Pulmonary artery endothelial cell (primary cell): ENCODE data around the gene SFPQ. TPM values are rescaled to one million over a fixed set of nuclear protein-coding genes. Genes with fewer than 3 reads are reported as not detected.
"Not testable (repeated sequence)": the region's sequence is repeated elsewhere in the genome, so short reads cannot be mapped to it uniquely, and the experiment has no call there.

ENCODE experiments used
- DNase-seq: peaks from one replicate; pipeline ENCODE4 v3.0.0-alpha.2; 2011; ENCODE audit warnings: low read depth, low spot score
- total RNA-seq: library from RNA; depleted of rRNA; stranded (reverse); fragments of >200 nt; gene quantifications from 2 replicates; pipeline ENCODE4 v1.2.3, GENCODE V29; 2014

SFPQ gene
- total RNA-seq, 1 donor from 2014 or later: 298 TPM

GRCh38 chr1:35142728-35143127, 50.2 kb downstream of the SFPQ start:
- not testable (repeated sequence) for DNase-seq

DNA sequence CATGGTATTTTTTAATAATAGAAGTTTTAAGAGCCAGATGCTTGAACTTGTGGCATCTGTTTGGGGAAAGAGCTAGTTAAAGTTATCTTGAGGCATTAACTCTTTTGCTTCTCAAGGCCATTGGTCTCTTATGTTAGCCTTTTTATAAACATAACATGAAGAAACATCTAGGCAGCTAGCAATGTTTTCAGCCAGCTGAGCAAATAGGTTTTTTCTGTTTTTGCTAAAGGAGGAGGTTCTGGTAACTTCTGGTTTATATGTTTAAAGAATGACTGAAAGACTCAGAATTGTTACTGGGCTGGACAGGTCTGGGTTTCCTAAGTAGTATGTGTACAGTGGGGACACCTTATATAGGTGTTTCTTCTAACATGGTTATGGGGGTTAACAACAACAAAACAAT, 50.7 kb downstream of the SFPQ start:
- DNase-seq: not testable (repeated sequence)

GRCh38 chr1:35137590-35137989, 55.4 kb downstream of the SFPQ start:
- DNase-seq: not testable (repeated sequence)

DNA sequence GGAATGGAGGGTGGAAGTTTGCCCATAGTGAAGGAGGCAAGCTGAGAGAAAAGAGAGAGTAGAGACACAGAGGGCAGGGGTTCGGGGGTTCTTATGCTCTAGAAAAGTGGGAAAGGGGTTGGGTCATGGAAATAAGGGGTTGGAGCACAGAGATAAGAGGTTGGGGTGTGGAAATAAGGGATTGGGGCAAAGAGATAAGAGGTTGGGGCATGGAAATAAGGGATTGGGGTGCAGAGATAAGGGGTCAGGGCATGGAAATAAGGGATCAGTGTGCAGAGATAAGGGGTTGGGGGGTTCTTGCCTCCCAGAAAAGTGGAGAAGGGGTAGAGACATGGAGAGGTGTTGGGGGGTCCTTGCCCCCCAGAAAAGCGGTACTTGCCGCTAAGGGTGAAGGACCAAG, 56.2 kb downstream of the SFPQ start:
- DNase-seq: no peak

Other genes starting within 250 kb of the SFPQ start
- gene TMEM35B, start 207.8 kb downstream of the SFPQ start, total RNA-seq: 25.6 and 27.2 TPM in 2 replicates
- gene ZMYM6, start 161.2 kb downstream of the SFPQ start, total RNA-seq: 10.5 and 11.1 TPM in 2 replicates
- gene ZMYM1, start 113.8 kb downstream of the SFPQ start, total RNA-seq: 21.3 and 34.7 TPM in 2 replicates
- 37.2 and 37.9 TPM in 2 replicates for gene ZMYM4, start 75.6 kb upstream of the SFPQ start, total RNA-seq